Hepatocyte (in vitro differentiated cells): ENCODE data around the gene ALDH1B1.

Experiments
- CTCF ChIP-seq: fragments of 200-600 bp; sonication (generic); IDR thresholded peaks from 2 replicates; pipeline ENCODE4 v1.5.1; 2016; ENCODE audit warnings: antibody characterized with exemption, mild to moderate bottlenecking; ENCODE audit not compliant: poor library complexity
- EZH2 ChIP-seq: fragments of 200-600 bp; sonication (generic); IDR thresholded peaks from 2 replicates; pipeline ENCODE4 v1.6.1; 2016; ENCODE audit warnings: antibody characterized with exemption, mild to moderate bottlenecking, borderline replicate concordance
- EZH2phosphoT487 ChIP-seq: fragments of 200-600 bp; sonication (generic); IDR thresholded peaks from one replicate; pipeline ENCODE4 v1.6.1; 2018; ENCODE audit warnings: antibody characterized with exemption, mild to moderate bottlenecking, low read depth, moderate library complexity; ENCODE audit not compliant: unreplicated experiment, severe bottlenecking

- TF ChIP-seq CTCF (no peak), EZH2 (no peak), EZH2phosphoT487 (no peak)
These were observed 20.8 kb downstream of the ALDH1B1 start for GRCh38 chr9:38413283-38413682.
